ENCODE results near the gene CC2D1A. TPM values are rescaled to one million over a fixed set of nuclear protein-coding genes. Genes with fewer than 3 reads are reported as not detected.
A peak's percentile ranks its signal among the peaks of the same experiment; 100 is the strongest.

Gene CC2D1A
- total and polyA plus RNA-seq, 2 donors (not counting 1 experiment from before 2014, with no cell fraction given), result 34.3 to 47.2 TPM

GRCh38 chr19:13954185-13954584 lies 48.2 kb downstream of the CC2D1A start:
- Mint-ChIP-seq H3K27me3 (no peaks in the 10 kb centered on the region), H3K9me3 (ENCODE audit: insufficient read depth) (no peaks in the 10 kb centered on the region), H3K4me3 (peak overlapping the region; percentile 96), H3K4me1 (peaks cover 21% of the 10 kb centered on the region), H3K27ac (peak overlapping the region; percentile 67)
- Histone ChIP-seq H3K79me2 (ENCODE audit: control insufficient read depth, insufficient read depth, low read length) (peaks cover 30% of the 10 kb centered on the region), H3K27ac (ENCODE audit: low read length in 2 of 2) (no peak overlapping the region), H3K36me3 (replicated peaks in 1 of 2; ENCODE audit: control extremely low read depth in 1 of 2, control insufficient read depth in 1 of 2, extremely low read depth in 1 of 2, insufficient read depth in 2 of 2, low read length in 1 of 2) (peaks cover 0 to 44% of the 10 kb centered on the region in 2 experiments), H3K4me3 (ENCODE audit: control extremely low read depth in 1 of 5, extremely low read depth in 1 of 5, insufficient read depth in 1 of 5, low read depth in 2 of 5, low read length in 4 of 5) (no peak overlapping the region), H3K4me2 (replicated peaks; ENCODE audit: low read depth, low read length, poor library complexity, severe bottlenecking) (peak overlapping the region; percentile 98), H4K20me1 (ENCODE audit: control insufficient read depth, insufficient read depth, low read length, poor library complexity, severe bottlenecking) (peaks cover 49% of the 10 kb centered on the region), H2AFZ (ENCODE audit: insufficient read depth, low read depth, low read length, poor library complexity, severe bottlenecking) (no peak overlapping the region), H3K4me1 (ENCODE audit: control insufficient read depth in 2 of 2, insufficient read depth in 2 of 2, low read length in 2 of 2) (peaks cover 15 to 18% of the 10 kb centered on the region in 2 donors), H3K9me3 (ENCODE audit: control extremely low read depth in 1 of 3, control insufficient read depth in 2 of 3, insufficient read depth in 1 of 3, low read length in 2 of 3) (no peaks in the 10 kb centered on the region), H3K27me3 (replicated peaks in 1 of 4; ENCODE audit: control extremely low read depth in 1 of 4, control insufficient read depth in 3 of 4, insufficient read depth in 4 of 4, low read length in 3 of 4) (no peaks in the 10 kb centered on the region), H3K9ac (ENCODE audit: low read length) (no peak overlapping the region)
- intact Hi-C loops (cut with micrococcal nuclease), result loop anchor here (5.0 kb wide), 1 partner anchor 118 kb away; the partner anchor contains the start of gene MISP3
- ATAC-seq (ENCODE audit: low read depth), result no peak
- POLR2A ChIA-PET, result interaction anchor here (1.3 to 2.8 kb wide), 2 partner anchors 52 to 77 kb away, joined by 3 to 12 read pairs; partner anchors contain the start of genes IL27RA and RFX1
- CTCF ChIA-PET, result interaction anchor here (1.5 to 2.4 kb wide), 4 partner anchors 51 to 94 kb away, joined by 3 to 9 read pairs (median 6); partner anchors contain the start of gene IL27RA
- no peak for TF ChIP-seq EZH2 (IDR thresholded peaks at IDR 0.05; ENCODE audit: borderline replicate concordance, insufficient read depth, low read depth, low read length, poor library complexity, severe bottlenecking)
- TF ChIP-seq CTCF (IDR thresholded peaks at IDR 0.05), result no peak
- WGBS (ENCODE audit: insufficient coverage), result 94% methylated on average over 15 of the region's 15 CpGs
- DNase-seq, result no peak

GRCh38 chr19:13955662-13956364 lies 49.8 kb downstream of the CC2D1A start:
- H3K27ac Mint-ChIP-seq, result peak overlapping the region; percentile 15
- no peaks in the 10 kb centered on the region for H3K27me3 ChIP-seq (replicated peaks in 1 of 4; ENCODE audit: control extremely low read depth in 1 of 4, control insufficient read depth in 3 of 4, insufficient read depth in 4 of 4, low read length in 3 of 4)
- no peak overlapping the region for H3K4me3 Mint-ChIP-seq
- H3K9me3 Mint-ChIP-seq (ENCODE audit: insufficient read depth), result no peaks in the 10 kb centered on the region
- H3K9ac ChIP-seq (ENCODE audit: low read length), result no peak overlapping the region
- H3K4me1 ChIP-seq (ENCODE audit: control insufficient read depth in 2 of 2, insufficient read depth in 2 of 2, low read length in 2 of 2), result peaks cover 15 to 18% of the 10 kb centered on the region in 2 donors
- peaks cover 21% of the 10 kb centered on the region for H3K4me1 Mint-ChIP-seq
- H3K9me3 ChIP-seq (ENCODE audit: control extremely low read depth in 1 of 3, control insufficient read depth in 2 of 3, insufficient read depth in 1 of 3, low read length in 2 of 3), result no peaks in the 10 kb centered on the region
- H3K27me3 Mint-ChIP-seq, result no peaks in the 10 kb centered on the region
- peaks cover 30% of the 10 kb centered on the region for H3K79me2 ChIP-seq (ENCODE audit: control insufficient read depth, insufficient read depth, low read length)
- peaks cover 51% of the 10 kb centered on the region for H4K20me1 ChIP-seq (ENCODE audit: control insufficient read depth, insufficient read depth, low read length, poor library complexity, severe bottlenecking)
- TF ChIP-seq CTCF (IDR thresholded peaks at IDR 0.05) (no peak), EZH2 (IDR thresholded peaks at IDR 0.05; ENCODE audit: borderline replicate concordance, insufficient read depth, low read depth, low read length, poor library complexity, severe bottlenecking) (no peak)
- 98% methylated on average over 41 of the region's 42 CpGs for WGBS (ENCODE audit: insufficient coverage)
- ChIA-PET CTCF (interaction anchor here (0.9 to 2.4 kb wide), 3 partner anchors 76 to 92 kb away, joined by 3 to 9 read pairs (median 4); partner anchors contain the start of gene IL27RA), POLR2A (interaction anchor here (0.6 to 1.3 kb wide), 2 partner anchors 43 to 50 kb away, joined by 3 read pairs; partner anchors contain the start of gene RFX1)
- no peak overlapping the region for H2AFZ ChIP-seq (ENCODE audit: insufficient read depth, low read depth, low read length, poor library complexity, severe bottlenecking)
- H3K4me2 ChIP-seq (replicated peaks; ENCODE audit: low read depth, low read length, poor library complexity, severe bottlenecking), result no peak overlapping the region
- peaks cover 0 to 54% of the 10 kb centered on the region in 2 experiments for H3K36me3 ChIP-seq (replicated peaks in 1 of 2; ENCODE audit: control extremely low read depth in 1 of 2, control insufficient read depth in 1 of 2, extremely low read depth in 1 of 2, insufficient read depth in 2 of 2, low read length in 1 of 2)
- intact Hi-C loops (cut with micrococcal nuclease), result no loop called here
- DNase-seq (peak; percentile 15), ATAC-seq (ENCODE audit: low read depth) (no peak)
- H3K27ac ChIP-seq (ENCODE audit: low read length in 2 of 2), result no peak overlapping the region
- H3K4me3 ChIP-seq (ENCODE audit: control extremely low read depth in 1 of 5, extremely low read depth in 1 of 5, insufficient read depth in 1 of 5, low read depth in 2 of 5, low read length in 4 of 5), result no peak overlapping the region

Measured in B cell (primary cell).